Ramos (cell line): ENCODE measurements around the gene EMP2.
"Not testable (repeated sequence)": the region's sequence is repeated elsewhere in the genome, so short reads cannot be mapped to it uniquely, and the experiment has no call there.

ENCODE experiments used
- in situ Hi-C: fragments of 300-500 bp; cut with MboI; formaldehyde crosslinking; loops from one replicate; pipeline ENCODE4 v1.14.3; 2022; ENCODE audit warnings: low sequenced_read_pairs; ENCODE audit not compliant: unreplicated experiment

The EMP2 gene, protein sequence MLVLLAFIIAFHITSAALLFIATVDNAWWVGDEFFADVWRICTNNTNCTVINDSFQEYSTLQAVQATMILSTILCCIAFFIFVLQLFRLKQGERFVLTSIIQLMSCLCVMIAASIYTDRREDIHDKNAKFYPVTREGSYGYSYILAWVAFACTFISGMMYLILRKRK

DNA sequence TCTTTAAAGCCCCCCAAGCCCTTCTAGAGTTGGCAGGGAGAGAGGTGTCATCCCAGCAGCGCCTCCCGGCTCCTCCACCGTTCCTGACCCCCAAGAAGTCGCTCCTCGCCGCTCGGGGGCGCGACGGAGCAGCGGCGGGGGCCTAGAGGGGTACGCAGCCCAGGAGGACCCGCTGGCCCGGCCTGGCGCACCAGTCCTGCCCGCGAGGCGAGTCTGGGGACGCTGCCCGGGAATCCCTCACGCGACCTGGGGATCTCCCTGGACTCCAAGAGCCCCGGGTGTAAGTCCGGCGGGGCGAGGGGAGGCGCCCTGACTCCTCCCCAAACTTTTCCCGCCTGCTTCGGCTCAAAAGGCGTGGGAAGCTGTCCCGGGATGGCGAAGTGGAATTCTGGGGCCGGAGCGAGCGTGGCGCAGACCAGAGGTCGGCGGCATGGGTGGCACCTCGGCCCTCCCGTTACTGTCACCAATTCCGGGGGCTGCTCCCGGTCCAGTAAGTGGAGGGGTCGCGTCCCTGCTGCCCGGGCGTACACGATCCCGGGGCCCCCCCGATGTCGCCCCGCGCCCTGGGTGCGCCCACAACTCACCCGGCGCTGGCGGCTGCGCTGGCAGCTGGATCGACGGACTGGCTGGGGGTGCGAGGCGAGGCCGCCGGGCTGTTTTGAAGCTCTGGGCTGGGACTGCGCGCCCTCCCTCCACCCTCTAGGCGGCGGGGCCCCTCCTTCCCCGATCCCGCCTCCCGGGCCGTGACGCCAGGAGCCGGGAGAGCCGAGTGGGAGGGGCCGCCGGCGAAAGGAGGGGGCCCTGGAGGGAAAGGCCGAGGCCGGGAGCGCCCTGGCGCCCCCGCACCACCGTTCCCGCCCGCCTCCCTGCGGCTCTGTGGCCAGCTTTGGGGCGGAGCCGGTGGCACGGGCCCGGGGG, at the start of gene EMP2:
Gene EMP2 (minus strand): TSS at position 634 of the 918 bp plus-strand sequence. CDS start 32,981 bp downstream, outside the sequence.
- in situ Hi-C loops = no loop called here

GRCh38 chr16:10629592-10629963, 49.2 kb upstream of the EMP2 start:
- in situ Hi-C loops = no loop called here

DNA sequence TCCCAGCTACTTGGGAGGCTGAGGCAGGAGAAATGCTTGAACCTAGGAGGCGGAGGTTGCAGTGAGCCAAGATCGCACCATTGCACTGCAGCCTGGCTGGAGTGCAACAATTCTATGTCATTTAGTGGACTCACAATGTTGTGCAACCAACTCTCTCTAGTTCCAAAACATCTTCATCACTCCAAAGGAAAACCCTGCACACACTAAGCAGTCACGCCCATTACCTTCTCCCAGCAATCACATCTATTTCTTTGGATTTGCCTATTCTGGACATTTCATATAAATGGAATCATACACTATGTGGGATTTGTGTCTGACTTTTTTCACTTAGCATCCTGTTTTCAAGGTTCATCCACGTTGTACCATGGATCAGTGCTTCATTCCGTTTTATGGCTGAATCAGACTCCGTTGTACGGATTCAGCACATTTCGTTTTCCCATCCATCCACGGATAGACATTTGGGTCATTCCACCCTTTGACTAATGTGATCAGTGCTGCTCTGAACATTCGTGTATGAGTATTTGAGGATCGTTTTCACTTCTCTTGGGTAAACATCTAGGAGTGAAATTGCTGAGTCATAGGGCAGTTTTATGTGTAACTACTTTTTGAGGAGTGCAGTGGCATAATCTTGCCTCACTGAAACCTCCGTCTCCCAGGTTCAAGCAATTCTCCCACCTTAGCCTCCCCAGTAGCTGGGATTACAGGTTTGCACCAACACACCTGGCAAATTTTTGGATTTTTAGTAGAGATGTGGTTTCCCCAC, 45.4 kb upstream of the EMP2 start:
- in situ Hi-C loops = no loop called here

DNA sequence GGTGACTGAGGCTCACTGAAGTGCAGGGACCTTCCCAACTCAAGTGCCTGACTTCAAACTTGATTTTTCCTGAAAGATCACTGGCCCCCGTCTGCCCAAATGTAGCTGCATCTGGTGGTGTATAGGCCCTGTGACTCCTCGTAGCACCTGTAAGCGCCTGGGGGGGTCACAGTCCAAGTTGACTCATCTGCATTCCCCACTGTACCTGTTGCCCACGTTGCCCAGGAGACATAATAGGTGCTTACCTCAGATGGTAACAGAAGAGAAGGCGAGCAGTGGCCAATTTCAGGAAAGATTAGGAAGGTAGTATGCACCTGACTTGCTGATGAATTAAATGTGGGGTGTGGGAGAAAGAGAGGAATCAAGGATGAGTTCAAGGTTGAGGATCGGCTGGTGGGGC, 44.1 kb upstream of the EMP2 start:
- in situ Hi-C loops = no loop called here

DNA sequence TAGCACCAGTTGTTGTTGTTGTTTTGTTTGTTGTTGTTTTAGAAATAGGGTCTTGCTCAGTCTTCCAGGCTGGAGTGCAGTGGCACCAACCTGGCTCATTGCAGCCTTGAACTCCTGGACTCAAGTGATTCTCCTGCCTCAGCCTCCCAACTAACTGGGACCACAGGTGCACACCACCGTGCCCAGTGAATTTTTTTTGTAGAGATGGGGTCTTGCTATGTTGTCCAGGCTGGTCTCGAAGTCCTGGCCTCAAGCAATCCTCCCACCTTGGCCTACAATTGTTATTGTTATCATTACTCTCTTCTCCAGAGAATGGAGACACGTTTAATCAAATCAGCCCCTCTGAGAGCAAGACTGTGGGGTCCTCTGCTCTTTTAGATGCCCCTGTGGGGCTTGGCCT, 42.7 kb upstream of the EMP2 start:
- in situ Hi-C loops = no loop called here

DNA sequence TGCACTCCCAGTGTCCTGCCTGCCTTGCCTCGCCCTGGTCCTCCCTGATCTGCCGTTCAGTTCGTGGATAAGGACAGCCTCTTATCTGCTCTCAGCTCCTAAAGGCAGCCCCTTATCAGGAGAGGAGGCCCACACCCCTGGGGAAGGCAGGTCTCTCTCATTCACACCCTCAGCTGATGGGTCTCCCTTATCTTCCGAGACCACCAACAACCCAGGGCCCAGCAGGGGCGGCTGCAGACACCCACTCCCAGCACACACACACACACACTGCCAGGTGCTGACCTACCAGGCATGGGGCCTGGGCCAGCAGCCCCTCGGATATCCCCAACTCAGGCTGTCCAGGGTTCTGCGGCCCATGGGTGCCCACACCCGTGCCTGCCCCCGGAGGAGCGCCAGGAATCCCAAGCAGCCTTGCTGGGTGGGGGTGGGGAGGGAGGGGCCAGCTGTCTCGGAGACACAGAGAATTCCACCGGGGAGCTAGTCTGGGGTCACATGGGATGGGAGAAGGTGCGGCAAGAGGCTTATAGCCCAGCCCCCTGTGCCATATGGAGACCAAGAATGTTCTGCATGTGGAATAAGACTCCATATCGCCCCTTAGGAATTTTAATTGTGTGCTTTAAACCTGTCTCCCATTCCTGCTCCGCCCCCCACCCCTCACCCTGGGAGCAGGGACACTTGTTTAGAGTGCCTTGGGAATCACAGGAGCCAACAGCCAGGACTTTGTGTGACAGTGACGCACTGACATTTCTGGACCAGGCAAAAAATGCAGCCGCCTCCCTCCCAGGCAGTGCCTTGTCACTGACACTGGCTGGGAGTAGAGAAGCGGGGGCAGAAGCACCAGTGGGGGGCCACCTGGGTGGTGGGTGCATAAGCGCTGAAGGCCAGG, 41.9 kb upstream of the EMP2 start:
- in situ Hi-C loops = no loop called here

GRCh38 chr16:10621216-10621949, 41.0 kb upstream of the EMP2 start:
- in situ Hi-C loops = not testable (repeated sequence)

DNA sequence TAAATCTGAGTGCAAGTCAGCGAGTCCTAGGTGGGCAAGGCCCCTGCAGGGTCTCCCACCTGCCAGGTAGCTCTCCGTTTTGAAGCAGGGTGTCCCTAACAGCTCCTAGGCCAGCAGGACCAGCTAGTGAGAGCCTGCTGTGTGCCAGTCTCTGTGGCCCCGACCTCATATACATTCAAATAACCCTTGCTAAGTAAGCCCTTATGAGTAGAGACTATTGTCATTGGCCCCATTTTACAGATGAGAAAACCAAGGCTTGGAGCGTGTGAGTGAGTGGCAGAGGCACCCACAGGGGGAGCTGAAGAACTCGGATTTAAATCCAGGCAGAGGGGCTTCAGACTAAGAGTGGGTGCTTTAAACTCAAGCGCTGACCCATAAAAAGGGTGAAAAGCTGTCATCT, 39.7 kb upstream of the EMP2 start:
- in situ Hi-C loops = no loop called here

DNA sequence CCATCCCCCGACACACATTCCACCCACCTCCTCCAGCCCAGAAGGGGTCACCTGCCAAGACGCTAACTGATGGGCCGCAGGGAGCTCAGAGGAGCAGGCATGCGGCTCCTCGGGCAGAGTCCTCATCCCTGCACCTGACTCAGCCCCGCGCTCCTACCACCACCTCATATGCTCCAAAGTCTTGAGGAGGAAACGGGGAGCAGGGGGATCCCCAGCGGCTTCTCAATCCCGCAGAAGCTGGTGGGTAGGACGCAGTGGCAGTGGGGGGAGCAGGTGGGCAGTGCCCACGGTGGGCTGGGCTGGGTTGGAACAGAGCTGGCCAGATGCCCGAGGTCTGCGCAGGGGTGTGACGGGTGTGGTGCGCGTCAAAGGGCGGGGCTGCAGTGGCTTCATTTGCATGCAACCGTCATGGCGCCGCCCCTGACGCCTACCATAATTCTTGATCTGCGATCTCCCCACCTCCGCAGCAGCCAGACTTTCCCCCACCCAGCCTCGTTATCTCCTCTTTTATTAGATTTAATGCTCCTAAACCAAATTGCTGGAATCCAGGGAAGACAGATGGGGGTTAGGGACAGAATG, 39.0 kb upstream of the EMP2 start:
- in situ Hi-C loops = no loop called here

DNA sequence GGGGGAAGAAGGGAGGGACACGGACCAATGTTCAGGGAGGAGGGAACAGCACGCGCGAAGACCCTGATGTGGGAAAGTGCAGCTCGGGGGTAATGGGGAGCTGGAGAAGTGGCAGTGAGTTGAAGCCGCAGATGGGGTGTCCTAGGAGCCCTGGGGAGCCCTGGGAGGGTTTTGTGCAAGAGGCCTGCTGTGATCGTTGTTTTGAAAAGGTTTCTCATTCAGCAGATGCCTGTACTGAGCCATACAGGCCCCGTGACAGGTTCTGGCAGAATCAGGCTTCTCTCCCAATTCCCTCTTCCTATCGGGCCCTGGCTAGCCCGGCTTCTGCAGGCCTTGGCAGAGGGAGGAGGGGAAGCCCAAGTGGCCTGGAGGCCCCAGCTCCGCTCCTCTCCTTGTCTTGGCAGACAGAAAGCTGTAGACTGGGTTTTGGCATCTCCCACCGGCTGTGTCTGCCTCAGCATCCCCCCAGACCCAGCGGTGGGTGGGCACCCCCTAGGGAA, 38.4 kb upstream of the EMP2 start:
- in situ Hi-C loops = no loop called here

GRCh38 chr16:10617662-10618420, 37.4 kb upstream of the EMP2 start:
- in situ Hi-C loops = no loop called here

DNA sequence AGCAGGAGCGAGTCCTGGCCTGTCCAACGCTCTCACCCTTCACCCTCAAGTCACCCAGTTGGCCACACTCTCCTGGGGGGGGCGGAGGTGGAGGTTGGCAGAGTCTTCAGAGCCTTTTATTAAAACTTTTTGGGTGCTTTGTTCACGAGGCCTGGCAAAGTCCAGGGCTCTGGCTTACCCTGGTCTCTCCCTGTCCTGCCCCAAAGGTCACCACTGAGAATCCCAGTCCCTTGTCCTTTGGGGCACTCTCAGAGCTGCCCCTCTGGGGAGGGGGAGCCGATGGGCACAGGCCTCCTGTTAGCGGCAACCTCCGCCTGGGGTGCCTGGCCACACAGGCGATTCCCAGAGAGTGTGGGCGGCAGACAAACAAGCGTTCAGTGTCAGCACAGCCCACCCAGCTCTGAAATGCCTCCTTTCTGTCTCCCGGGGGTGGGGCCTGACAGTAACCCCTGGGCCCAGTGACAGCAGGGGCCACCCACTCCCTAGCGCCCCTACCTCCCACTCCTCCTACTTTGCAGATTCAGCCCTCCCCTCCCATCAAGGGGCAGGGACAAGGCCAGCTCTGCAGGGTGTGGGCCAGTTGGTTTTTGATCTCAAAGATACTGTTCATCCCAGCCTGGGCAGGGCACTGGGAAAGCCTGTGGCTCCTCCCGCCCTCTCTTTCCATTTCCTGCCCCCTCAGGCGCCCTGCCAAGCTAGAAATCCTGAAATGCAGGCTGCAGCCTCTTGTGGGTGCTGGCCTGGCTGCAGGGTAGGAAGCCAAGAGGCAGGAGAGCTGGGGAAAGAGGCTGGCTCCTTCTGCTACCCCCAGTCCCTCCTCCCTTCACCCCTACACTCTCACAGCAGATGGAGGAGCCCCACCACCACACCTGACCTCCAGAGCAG, 36.6 kb upstream of the EMP2 start:
- in situ Hi-C loops = no loop called here

- in situ Hi-C loops = no loop called here
Measured at GRCh38 chr16:10616419-10616755, 36.0 kb upstream of the EMP2 start.

GRCh38 chr16:10614685-10615084, 34.3 kb upstream of the EMP2 start:
- in situ Hi-C loops = no loop called here

DNA sequence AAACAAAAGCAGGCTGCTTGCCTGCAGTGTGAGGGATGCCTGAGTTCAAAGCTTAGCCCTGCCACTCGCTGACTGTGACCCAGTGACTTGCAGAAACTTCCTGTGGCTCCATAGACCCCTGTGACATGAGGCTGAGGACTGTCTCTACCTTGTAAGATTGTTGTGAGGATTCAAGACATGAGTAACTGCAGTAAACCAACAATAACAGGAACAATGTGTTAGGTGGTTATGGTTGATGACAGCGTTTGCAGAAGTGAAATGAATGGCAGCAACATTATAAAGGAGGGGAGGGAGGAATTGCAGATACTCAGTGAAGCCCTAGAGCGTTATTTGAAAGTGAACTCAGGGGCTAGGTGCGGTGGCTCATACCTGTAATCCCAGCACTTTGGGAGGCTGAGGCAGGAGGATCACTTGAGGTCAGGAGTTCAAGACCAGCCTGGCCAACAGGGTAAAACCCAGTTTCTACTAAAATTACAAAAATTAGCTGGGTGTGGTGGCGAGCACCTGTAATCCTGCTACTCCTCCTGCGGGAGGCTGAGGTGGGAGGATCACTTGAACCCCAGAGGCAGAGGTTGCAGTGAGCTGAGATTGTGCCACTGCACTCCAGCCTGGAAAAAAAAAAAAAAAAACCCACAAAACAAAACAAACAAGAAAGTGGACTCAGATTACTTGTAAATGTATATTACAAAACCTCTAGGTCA, 33.5 kb upstream of the EMP2 start:
- in situ Hi-C loops = no loop called here

DNA sequence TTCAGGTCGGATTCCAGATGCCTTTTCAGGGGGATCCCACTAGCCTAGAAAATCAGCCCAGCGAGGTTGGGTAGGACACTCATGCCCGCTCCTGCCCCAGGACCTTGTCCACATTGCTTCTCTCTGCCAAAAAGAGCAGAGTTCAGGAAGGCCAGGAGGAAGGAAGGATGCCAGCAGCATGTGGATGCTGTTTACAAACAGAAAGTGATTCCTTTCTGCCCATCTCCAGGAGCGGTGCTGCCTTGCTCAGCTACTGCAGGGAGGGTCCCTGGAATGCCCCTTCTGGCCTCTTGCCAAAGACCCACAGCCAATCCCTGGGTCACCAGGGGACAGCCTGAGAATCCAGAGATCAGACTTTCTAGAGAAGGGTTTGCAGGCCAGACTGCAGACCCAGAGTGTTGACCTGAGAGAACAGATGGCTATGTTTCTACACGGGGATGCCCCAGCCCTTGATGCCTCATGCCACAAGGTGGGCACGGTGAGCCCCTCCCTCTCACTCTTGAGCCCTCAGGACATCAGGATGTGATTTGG, 32.3 kb upstream of the EMP2 start:
- in situ Hi-C loops = no loop called here
